ENCODE results near the gene RNF111.
A peak's percentile ranks its signal among the peaks of the same experiment; 100 is the strongest.

The RNF111 gene

DNA sequence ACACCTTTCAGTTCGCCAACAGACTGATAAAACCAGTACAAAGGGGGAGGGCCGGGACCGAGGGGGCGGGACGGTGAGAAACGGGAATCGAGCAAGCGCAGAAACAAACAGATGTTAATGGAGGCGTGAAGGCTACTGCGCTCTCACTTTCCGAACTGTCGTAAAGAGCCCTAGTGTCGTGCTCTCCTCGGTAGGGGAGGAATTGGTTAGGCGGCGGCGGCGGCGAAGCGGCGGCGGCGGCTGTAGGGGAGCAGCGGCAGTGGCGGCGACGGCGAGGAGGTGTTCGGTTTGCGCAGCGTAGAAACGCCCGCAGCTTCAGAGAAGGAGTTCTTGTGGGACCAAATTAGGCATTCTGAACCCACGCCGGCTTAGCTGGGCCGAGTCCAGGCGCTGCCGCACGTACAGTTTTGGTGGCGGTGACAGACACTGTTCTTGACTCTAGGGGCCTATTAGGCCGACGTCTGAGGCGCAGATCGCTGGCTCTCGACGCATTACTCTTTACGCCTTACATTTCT is at the start of gene RNF111:
Gene RNF111 (plus strand): TSS at position 173 of the 515 bp plus-strand sequence. CDS start 43,160 bp downstream, outside the sequence.
- Mint-ChIP-seq H3K36me3 (ENCODE audit: low read depth) (peaks cover 13% of the 10 kb centered on the region), H3K4me3 (peak within 1 kb of the TSS; percentile 99), H3K27ac (peak within 1 kb of the TSS; percentile 95), H3K27me3 (ENCODE audit: low read depth) (peaks cover 11% of the 10 kb centered on the region), H3K9me3 (no peaks in the 10 kb centered on the region), H3K4me1 (ENCODE audit: low read depth) (peaks cover 33% of the 10 kb centered on the region)

DNA sequence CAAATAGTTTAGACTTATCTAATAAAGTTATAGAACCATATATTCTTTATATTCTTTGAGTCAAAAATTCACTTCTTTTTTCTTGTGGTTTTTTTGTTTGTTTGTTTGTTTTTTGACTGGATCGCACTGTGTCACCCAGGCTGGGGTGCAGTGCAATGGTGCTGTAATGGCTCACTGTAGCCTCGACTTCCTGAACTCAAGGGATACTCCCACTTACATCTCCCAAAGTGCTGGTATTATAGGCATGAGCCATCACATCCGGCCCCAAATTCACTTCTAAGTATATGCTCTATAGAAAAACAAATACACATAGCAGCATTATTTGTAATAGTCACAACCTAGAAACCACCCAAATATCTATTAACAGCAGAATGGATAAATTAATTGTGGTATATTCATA is 40.3 kb upstream of the RNF111 start:
- Mint-ChIP-seq H3K4me1 (ENCODE audit: low read depth) (no peaks in the 10 kb centered on the region), H3K9me3 (no peaks in the 10 kb centered on the region), H3K36me3 (ENCODE audit: low read depth) (no peaks in the 10 kb centered on the region), H3K27ac (no peak overlapping the region), H3K4me3 (no peak overlapping the region), H3K27me3 (ENCODE audit: low read depth) (peaks cover 2% of the 10 kb centered on the region)

DNA sequence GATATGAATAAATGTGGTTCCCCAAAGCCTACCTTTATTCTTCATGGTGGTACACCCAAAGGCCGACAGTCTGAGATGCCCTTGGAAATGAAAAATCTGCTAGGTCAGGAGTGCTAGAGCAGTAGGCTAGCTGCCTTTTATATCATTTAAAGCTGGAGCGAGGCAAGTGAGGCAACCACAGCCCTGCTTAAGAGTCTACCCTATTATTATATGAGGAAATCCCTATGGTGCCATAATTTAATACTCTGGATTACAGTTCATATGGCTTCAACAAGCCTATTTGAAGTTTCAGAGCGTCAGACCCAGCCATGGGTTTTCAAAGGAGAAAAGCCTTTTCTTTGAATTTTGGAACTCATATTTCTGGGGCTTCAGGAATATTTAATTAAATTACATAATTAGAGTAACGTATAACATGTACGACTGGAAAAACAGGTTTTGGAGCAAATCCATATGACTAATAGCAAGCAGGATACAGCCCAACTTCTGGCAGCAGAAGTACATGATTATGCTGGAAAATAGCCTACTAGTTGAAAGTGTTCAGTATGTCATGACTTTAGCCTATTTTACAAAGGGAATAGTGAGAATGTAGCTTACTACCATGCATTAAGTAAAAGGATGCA is 36.0 kb upstream of the RNF111 start:
- Mint-ChIP-seq H3K27ac (no peak overlapping the region), H3K36me3 (ENCODE audit: low read depth) (no peaks in the 10 kb centered on the region), H3K4me1 (ENCODE audit: low read depth) (peaks cover 10% of the 10 kb centered on the region), H3K4me3 (no peak overlapping the region), H3K27me3 (ENCODE audit: low read depth) (no peaks in the 10 kb centered on the region), H3K9me3 (no peaks in the 10 kb centered on the region)

DNA sequence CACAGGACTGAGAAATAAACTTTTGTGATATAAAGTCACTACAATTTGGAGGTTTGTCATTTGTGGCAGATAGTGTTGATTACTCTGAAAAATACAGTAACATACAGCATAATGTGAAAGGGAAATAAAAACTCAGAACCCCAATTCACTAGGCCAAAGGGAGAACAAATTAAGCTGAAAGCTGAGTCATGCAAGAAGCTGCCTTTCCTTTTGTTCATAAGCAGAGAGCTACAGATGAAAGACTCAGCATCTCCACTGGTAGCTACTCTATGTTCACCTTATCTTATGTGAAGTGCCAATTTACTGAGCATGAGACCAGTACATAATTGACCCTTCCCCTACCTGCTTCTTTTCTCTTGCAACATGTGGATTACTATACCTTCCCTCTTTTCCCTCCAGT is 34.7 kb upstream of the RNF111 start:
- no peaks in the 10 kb centered on the region for H3K9me3 Mint-ChIP-seq
- H3K4me3 Mint-ChIP-seq = no peak overlapping the region
- H3K4me1 Mint-ChIP-seq (ENCODE audit: low read depth) = peaks cover 16% of the 10 kb centered on the region
- peaks cover 5% of the 10 kb centered on the region for H3K27me3 Mint-ChIP-seq (ENCODE audit: low read depth)
- no peaks in the 10 kb centered on the region for H3K36me3 Mint-ChIP-seq (ENCODE audit: low read depth)
- H3K27ac Mint-ChIP-seq = no peak overlapping the region

DNA sequence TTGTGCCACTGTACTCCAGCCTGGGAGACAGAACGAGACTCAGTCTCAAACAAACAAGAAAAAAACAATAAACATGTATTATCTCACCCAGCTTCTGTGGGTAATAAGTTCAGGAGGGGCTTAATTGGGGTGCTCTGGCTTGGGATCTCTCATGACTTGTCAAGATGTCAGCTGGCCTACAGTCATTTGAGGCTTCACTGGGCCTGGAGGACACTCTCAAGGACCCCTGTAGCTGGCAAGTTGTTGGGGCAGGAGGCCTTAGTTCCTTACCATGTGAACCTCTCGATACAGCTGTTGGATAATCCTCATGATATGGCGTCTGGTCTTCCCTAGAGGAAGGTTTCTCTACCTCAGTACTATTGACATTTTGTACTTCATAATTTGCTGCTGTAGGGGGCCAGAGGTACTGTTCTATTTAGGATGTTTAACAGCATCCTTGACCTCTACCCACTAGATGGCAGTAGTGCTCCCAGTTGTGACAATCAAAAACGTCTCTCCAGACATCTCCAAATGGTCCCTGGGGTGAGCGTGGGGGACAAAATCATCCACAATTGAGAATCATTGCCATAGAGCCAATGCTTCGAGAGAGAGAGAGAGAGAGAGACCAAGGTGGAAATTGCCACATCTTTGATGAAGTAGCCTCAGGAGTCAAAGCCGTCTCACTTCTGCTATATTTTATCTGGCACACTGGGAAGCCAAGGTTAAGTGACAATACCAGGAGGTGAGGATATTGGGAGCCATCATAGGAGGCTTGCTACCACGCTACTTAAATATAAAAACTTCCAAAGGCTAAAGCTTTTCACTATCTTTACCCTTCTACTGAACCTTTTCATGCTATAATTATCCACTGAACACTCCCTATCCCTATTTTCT is 30.1 kb upstream of the RNF111 start:
- H3K27me3 Mint-ChIP-seq (ENCODE audit: low read depth) = peaks cover 9% of the 10 kb centered on the region
- peak overlapping the region; percentile 47 for H3K27ac Mint-ChIP-seq
- H3K36me3 Mint-ChIP-seq (ENCODE audit: low read depth) = no peaks in the 10 kb centered on the region
- H3K9me3 Mint-ChIP-seq = no peaks in the 10 kb centered on the region
- H3K4me1 Mint-ChIP-seq (ENCODE audit: low read depth) = peaks cover 16% of the 10 kb centered on the region
- no peak overlapping the region for H3K4me3 Mint-ChIP-seq

DNA sequence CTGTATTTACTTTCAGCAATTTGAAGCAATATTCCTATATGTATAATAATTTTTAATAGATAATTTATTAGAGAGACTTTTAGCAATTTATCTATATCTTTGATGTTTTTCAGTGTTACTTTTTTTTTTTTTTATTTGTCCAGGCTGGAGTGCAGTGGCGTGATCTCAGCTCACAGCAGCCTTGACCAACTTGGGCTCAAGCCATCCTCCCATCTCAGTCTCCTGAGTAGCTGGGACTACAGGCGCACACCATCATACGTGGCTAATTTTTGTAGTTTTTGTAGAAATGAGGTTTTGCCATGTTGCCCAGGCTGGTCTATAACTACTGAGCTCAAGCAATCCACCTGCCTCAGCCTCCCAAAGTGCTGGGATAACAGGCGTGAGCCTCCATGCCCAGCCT is 28.7 kb upstream of the RNF111 start:
- H3K27me3 Mint-ChIP-seq (ENCODE audit: low read depth) = peaks cover 9% of the 10 kb centered on the region
- H3K9me3 Mint-ChIP-seq = no peaks in the 10 kb centered on the region
- H3K4me3 Mint-ChIP-seq = no peak overlapping the region
- H3K27ac Mint-ChIP-seq = no peak overlapping the region
- H3K36me3 Mint-ChIP-seq (ENCODE audit: low read depth) = no peaks in the 10 kb centered on the region
- H3K4me1 Mint-ChIP-seq (ENCODE audit: low read depth) = peaks cover 6% of the 10 kb centered on the region

DNA sequence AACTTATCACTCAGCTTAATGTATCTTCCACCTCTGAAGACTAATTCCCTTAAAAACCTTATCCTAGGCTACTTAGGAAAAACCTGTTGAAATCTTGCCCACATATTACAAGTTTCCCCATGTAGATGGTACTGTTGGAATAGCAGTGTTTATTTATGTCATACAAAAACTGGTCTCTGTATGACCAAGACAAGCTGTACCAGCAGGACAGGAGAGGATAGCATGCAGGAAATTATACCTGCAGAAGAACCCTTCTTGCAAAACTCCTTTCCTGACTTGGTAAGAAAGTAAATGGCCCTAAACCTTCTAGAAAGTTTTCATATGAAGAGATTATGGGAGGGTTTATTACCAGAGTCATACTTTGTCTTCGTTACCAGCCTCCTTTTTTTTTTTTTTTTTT is 25.3 kb upstream of the RNF111 start:
- Mint-ChIP-seq H3K9me3 (no peaks in the 10 kb centered on the region), H3K4me1 (ENCODE audit: low read depth) (peaks cover 5% of the 10 kb centered on the region), H3K27ac (no peak overlapping the region), H3K27me3 (ENCODE audit: low read depth) (peaks cover 9% of the 10 kb centered on the region), H3K4me3 (no peak overlapping the region), H3K36me3 (ENCODE audit: low read depth) (no peaks in the 10 kb centered on the region)

GRCh38 chr15:58962662-58963565 is 24.5 kb upstream of the RNF111 start:
- Mint-ChIP-seq H3K4me1 (ENCODE audit: low read depth) (no peaks in the 10 kb centered on the region), H3K27ac (no peak overlapping the region), H3K36me3 (ENCODE audit: low read depth) (no peaks in the 10 kb centered on the region), H3K9me3 (no peaks in the 10 kb centered on the region), H3K27me3 (ENCODE audit: low read depth) (peaks cover 4% of the 10 kb centered on the region), H3K4me3 (no peak overlapping the region)

GRCh38 chr15:58966698-58967097 is 20.8 kb upstream of the RNF111 start:
- Mint-ChIP-seq H3K27ac (no peak overlapping the region), H3K4me1 (ENCODE audit: low read depth) (no peaks in the 10 kb centered on the region), H3K36me3 (ENCODE audit: low read depth) (no peaks in the 10 kb centered on the region), H3K27me3 (ENCODE audit: low read depth) (peaks cover 4% of the 10 kb centered on the region), H3K4me3 (no peak overlapping the region), H3K9me3 (no peaks in the 10 kb centered on the region)

DNA sequence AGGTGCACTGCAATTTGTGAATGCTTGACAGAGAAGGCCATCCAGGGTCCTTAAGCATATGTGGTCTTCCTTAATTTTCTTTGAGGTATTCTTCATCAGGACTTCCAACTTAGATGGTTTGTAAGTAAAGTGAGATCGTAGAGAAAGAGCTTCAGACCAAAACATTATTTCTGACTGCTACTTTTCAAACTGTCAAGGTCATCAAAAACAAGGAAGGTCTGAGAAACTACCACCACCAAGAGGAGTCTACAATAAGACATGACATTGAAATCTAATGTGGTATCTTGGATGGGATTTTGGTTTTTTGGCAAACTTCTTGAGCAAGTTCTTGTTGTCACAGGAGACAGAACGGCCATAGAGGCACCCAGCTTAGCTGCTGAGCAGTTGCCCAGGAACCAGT is 20.0 kb upstream of the RNF111 start:
- Mint-ChIP-seq H3K27ac (no peak overlapping the region), H3K9me3 (no peaks in the 10 kb centered on the region), H3K4me1 (ENCODE audit: low read depth) (no peaks in the 10 kb centered on the region)

DNA sequence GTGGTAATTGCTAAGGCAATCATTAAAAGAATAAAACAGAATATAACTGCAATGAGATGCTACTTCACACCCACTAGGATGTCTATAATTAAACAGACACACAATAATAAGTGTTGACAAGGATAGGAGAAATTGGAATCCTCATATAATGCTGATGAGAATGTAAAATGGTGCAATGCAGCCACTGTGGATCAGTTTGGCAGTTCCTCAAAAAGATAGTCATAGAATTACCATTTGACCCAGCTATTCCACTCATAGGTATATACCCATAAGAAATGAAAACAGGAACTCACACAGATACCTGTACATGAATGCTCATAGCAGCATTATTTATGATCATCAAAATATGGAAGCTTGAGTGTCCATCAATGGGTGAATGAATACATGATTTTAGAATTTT is 9.6 kb upstream of the RNF111 start:
- Mint-ChIP-seq H3K4me1 (ENCODE audit: low read depth) (peaks cover 36% of the 10 kb centered on the region), H3K4me3 (no peak overlapping the region), H3K9me3 (no peaks in the 10 kb centered on the region), H3K36me3 (ENCODE audit: low read depth) (no peaks in the 10 kb centered on the region), H3K27me3 (ENCODE audit: low read depth) (peaks cover 15% of the 10 kb centered on the region), H3K27ac (no peak overlapping the region)

More for the DNA sequence above, 20.0 kb upstream of the RNF111 start:
- H3K36me3 Mint-ChIP-seq (ENCODE audit: low read depth) = no peaks in the 10 kb centered on the region
- H3K27me3 Mint-ChIP-seq (ENCODE audit: low read depth) = peaks cover 9% of the 10 kb centered on the region
- no peak overlapping the region for H3K4me3 Mint-ChIP-seq

DNA sequence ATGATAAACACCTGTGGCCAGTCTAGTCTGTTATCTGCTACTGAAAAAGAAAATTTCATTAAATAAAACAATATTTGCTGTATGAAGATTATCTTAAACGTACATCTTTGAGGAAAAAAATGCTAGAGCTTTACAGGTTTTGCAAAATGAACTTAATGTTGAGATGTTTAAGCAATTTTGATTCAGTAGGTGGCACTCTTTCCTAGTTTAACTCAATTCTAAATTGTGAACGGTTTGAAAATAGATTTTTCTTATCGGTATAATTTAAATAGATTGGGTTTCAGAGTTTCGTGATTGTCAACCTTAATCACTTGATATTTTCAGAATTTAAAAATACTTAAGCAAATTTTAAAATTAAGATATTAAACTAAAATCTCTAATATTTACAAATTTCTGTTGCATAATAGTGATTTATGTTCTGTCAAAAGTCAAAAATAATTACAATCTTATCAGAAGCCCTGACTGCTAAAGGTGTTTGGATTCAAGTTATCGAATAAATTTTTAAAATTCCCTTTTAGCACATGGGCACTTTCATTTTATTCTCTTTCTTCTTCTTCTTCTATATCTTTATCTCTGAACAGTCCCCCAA is 7.0 kb upstream of the RNF111 start:
- Mint-ChIP-seq H3K36me3 (ENCODE audit: low read depth) (no peaks in the 10 kb centered on the region), H3K27ac (peak overlapping the region; percentile 27), H3K4me3 (peak overlapping the region; percentile 47), H3K9me3 (no peaks in the 10 kb centered on the region), H3K27me3 (ENCODE audit: low read depth) (peaks cover 11% of the 10 kb centered on the region), H3K4me1 (ENCODE audit: low read depth) (peaks cover 32% of the 10 kb centered on the region)

DNA sequence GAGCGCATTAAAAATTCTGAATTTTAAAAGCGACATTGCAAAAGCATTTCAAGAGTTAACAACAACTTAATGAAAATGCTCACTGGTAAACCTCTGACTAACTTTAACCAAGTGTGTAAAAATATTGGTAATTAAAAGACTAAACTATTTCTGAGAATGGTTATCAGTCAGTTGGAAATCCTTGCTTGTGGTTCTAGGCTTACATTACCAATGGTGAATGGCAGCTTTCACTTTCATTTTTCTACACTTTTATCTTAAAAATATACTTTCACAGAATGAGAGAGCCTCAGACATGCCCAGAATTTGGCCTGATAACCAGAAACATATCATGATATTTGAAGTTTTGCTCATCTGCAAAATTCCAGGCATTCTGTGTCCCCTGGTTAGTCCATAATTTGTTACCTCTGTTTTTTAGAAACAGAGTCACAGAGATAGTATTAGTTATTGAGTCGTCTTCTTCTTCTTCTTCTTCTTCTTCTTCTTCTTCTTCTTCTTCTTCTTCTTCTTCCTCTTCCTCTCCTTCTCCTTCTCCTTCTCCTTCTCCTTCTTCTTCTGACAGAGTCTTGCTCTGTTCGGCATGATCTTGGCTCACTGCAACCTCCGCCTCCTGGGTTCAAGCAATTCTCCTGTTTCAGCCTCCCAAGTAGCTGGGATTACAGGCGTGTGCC is 5.5 kb upstream of the RNF111 start:
- Mint-ChIP-seq H3K4me1 (ENCODE audit: low read depth) (peaks cover 27% of the 10 kb centered on the region), H3K4me3 (peak overlapping the region; percentile 71), H3K27me3 (ENCODE audit: low read depth) (peaks cover 11% of the 10 kb centered on the region), H3K9me3 (no peaks in the 10 kb centered on the region), H3K36me3 (ENCODE audit: low read depth) (no peaks in the 10 kb centered on the region), H3K27ac (peak overlapping the region; percentile 75)
